Small intestine (tissue), 7 donors: ENCODE data around the gene ELAVL1. TPM values are rescaled to one million over a fixed set of nuclear protein-coding genes. Genes with fewer than 3 reads are reported as not detected.
A peak's percentile ranks its signal among the peaks of the same experiment; 100 is the strongest.

Source experiments
- DNase-seq, 2 donors: peaks; one replicate each; pipeline versions ENCODE4 v3.0.0 to v3.0.0-alpha.2; 2013
- FAIRE-seq: peaks from 2 replicates; lab custom pipeline; 2012; peaks lifted over from hg19 to GRCh38; lab: Jason Lieb, UNC
- H3K27ac ChIP-seq, 3 donors: one replicate each; pipeline ENCODE4 v1.5.1; 2013; ENCODE audit warnings: low read length in 2 of 3, mild to moderate bottlenecking in 2 of 3, control low read depth in 1 of 3, inconsistent platforms in 1 of 3, low read depth in 1 of 3, moderate library complexity in 1 of 3
- H3K27me3 ChIP-seq, 3 donors: one replicate each; pipeline ENCODE4 v1.6.1; 2013; ENCODE audit warnings: low read length in 3 of 3, inconsistent platforms in 1 of 3; ENCODE audit not compliant: control insufficient read depth in 3 of 3, insufficient read depth in 3 of 3
- H3K36me3 ChIP-seq, 3 donors: one replicate each; pipeline ENCODE4 v1.6.1; 2013; ENCODE audit warnings: low read length in 3 of 3, inconsistent platforms in 1 of 3, low read depth in 1 of 3, mild to moderate bottlenecking in 1 of 3, moderate library complexity in 1 of 3; ENCODE audit not compliant: control insufficient read depth in 3 of 3, insufficient read depth in 2 of 3
- H3K4me1 ChIP-seq, 3 donors: one replicate each; pipeline ENCODE4 v1.6.1; 2013; ENCODE audit warnings: low read length in 2 of 3, inconsistent platforms in 1 of 3, low read depth in 1 of 3, mild to moderate bottlenecking in 1 of 3, moderate library complexity in 1 of 3; ENCODE audit not compliant: control insufficient read depth in 3 of 3, insufficient read depth in 2 of 3
- H3K4me3 ChIP-seq, 3 donors: one replicate each; pipeline ENCODE4 v1.5.1; 2013; ENCODE audit warnings: low read length in 3 of 3, control low read depth in 1 of 3, inconsistent platforms in 1 of 3, low read depth in 1 of 3, mild to moderate bottlenecking in 1 of 3, moderate library complexity in 1 of 3
- H3K9me3 ChIP-seq, 2 donors: one replicate each; pipeline ENCODE4 v1.6.1; 2013; ENCODE audit warnings: low read depth in 1 of 2, low read length in 1 of 2; ENCODE audit not compliant: control insufficient read depth in 2 of 2, insufficient read depth in 1 of 2
- WGBS, 3 donors: extraction: QIAGEN DNeasy Blood & Tissue Kit; methylation state at CpG; one replicate each; pipeline ENCODE4 v1.1.7; 2013; 5-methylcytosine and 5-hydroxymethylcytosine counted together
- polyA plus RNA-seq, 4 donors: library from polyadenylated mRNA; stranded (reverse) in 3 of 4; unstranded in 1 of 4; fragments of 200-250 nt in 3 of 4; fragments of 120-200 nt in 1 of 4; gene quantifications; one replicate each; pipeline versions ENCODE4 v1.2.1 to v1.2.3, GENCODE V29; 2013
- donor health status: healthy with polysubstance abuse.
- donor health status: control.
- donor health status: control.
- donor health status: Bipolar disorder and iron deficiency.
- donor health status: healthy.

ELAVL1 gene
- polyA plus RNA-seq, 4 donors, result 14.6 to 51.1 (median 26.4) TPM

GRCh38 chr19:7916955-7917266 lies 88.5 kb downstream of the ELAVL1 start:
- DNase-seq (peak in 1 of 2 donors; percentile 43), FAIRE-seq (no peak)
- peaks cover 2 to 48% (median 8%) of the 10 kb centered on the region in 3 donors for H3K4me1 ChIP-seq
- H3K9me3 ChIP-seq, result no peaks in the 10 kb centered on the region
- 4 to 6% (median 6%) methylated on average over 12 of the region's 12 CpGs for WGBS, 3 donors
- H3K27ac ChIP-seq, result no peak overlapping the region
- H3K4me3 ChIP-seq, result peak overlapping the region in 2 of 3 donors; percentile 5 to 77
- peaks cover 0 to 50% (median 20%) of the 10 kb centered on the region in 3 donors for H3K27me3 ChIP-seq
- peaks cover 2 to 21% (median 2%) of the 10 kb centered on the region in 3 donors for H3K36me3 ChIP-seq

- Histone ChIP-seq H3K36me3 (peaks cover 2 to 21% (median 7%) of the 10 kb centered on the region in 3 donors), H3K27me3 (peaks cover 0 to 50% (median 20%) of the 10 kb centered on the region in 3 donors), H3K9me3 (no peaks in the 10 kb centered on the region), H3K4me1 (peaks cover 2 to 42% (median 6%) of the 10 kb centered on the region in 3 donors), H3K27ac (no peak overlapping the region), H3K4me3 (peak overlapping the region in 1 of 3 donors; percentile 77)
- FAIRE-seq (no peak), DNase-seq (peak; percentile 32 to 63)
- 0 to 1% (median 1%) methylated on average over 50 to 104 of the region's 104 CpGs for WGBS, 3 donors
Observed at GRCh38 chr19:7916103-7916954, 89.1 kb downstream of the ELAVL1 start.

GRCh38 chr19:7915250-7916102 lies 90.0 kb downstream of the ELAVL1 start:
- H3K4me3 ChIP-seq, result no peak overlapping the region
- no peak overlapping the region for H3K27ac ChIP-seq
- H3K4me1 ChIP-seq, result peaks cover 2 to 36% (median 3%) of the 10 kb centered on the region in 3 donors
- no peak for DNase-seq
- H3K9me3 ChIP-seq, result no peaks in the 10 kb centered on the region
- H3K36me3 ChIP-seq, result peaks cover 2 to 29% (median 14%) of the 10 kb centered on the region in 3 donors
- FAIRE-seq, result no peak
- H3K27me3 ChIP-seq, result peaks cover 0 to 50% (median 20%) of the 10 kb centered on the region in 3 donors
- WGBS, 3 donors, result 39 to 46% (median 43%) methylated on average over 24 of the region's 24 CpGs

GRCh38 chr19:7914598-7915045 lies 90.8 kb downstream of the ELAVL1 start, which contains the start of gene TGFBR3L:
TGFBR3L (plus strand) TSS chr19:7914830.
- H3K36me3 ChIP-seq, result peaks cover 2 to 37% (median 18%) of the 10 kb centered on the region in 3 donors
- H3K9me3 ChIP-seq, result no peaks in the 10 kb centered on the region
- WGBS, 3 donors, result 38 to 60% (median 40%) methylated on average over 12 of the region's 12 CpGs
- peaks cover 2 to 31% (median 3%) of the 10 kb centered on the region in 3 donors for H3K4me1 ChIP-seq
- no peak within 1 kb of the TSS for H3K4me3 ChIP-seq
- no peak within 1 kb of the TSS for H3K27ac ChIP-seq
- peaks cover 0 to 48% (median 20%) of the 10 kb centered on the region in 3 donors for H3K27me3 ChIP-seq
- FAIRE-seq (no peak), DNase-seq (no peak)

GRCh38 chr19:7914099-7914498 lies 91.3 kb downstream of the ELAVL1 start:
- Histone ChIP-seq H3K9me3 (no peaks in the 10 kb centered on the region), H3K4me3 (no peak overlapping the region), H3K27me3 (peaks cover 0 to 44% (median 20%) of the 10 kb centered on the region in 3 donors), H3K4me1 (peaks cover 2 to 26% (median 3%) of the 10 kb centered on the region in 3 donors), H3K27ac (no peak overlapping the region), H3K36me3 (peaks cover 4 to 42% (median 18%) of the 10 kb centered on the region in 3 donors)
- no peak for DNase-seq
- 43 to 59% (median 47%) methylated on average over 12 of the region's 12 CpGs for WGBS, 3 donors
- FAIRE-seq, result no peak

- Histone ChIP-seq H3K4me1 (peaks cover 2 to 22% (median 3%) of the 10 kb centered on the region in 3 donors), H3K36me3 (peaks cover 6 to 46% (median 18%) of the 10 kb centered on the region in 3 donors), H3K27me3 (peaks cover 0 to 40% (median 18%) of the 10 kb centered on the region in 3 donors), H3K4me3 (no peak overlapping the region), H3K9me3 (no peaks in the 10 kb centered on the region), H3K27ac (no peak overlapping the region)
- DNase-seq (no peak), FAIRE-seq (no peak)
- 83 to 87% (median 85%) methylated on average over 10 of the region's 10 CpGs for WGBS, 3 donors
Observed at GRCh38 chr19:7913652-7914051, 91.8 kb downstream of the ELAVL1 start.

- DNase-seq, result no peak
- H3K9me3 ChIP-seq, result no peaks in the 10 kb centered on the region
- no peak for FAIRE-seq
- no peak overlapping the region for H3K4me3 ChIP-seq
- 93% methylated on average over 33 to 39 of the region's 39 CpGs for WGBS, 3 donors
- peaks cover 2 to 16% (median 3%) of the 10 kb centered on the region in 3 donors for H3K4me1 ChIP-seq
- H3K36me3 ChIP-seq, result peaks cover 6 to 52% (median 18%) of the 10 kb centered on the region in 3 donors
- H3K27ac ChIP-seq, result no peak overlapping the region
- H3K27me3 ChIP-seq, result peaks cover 0 to 32% (median 14%) of the 10 kb centered on the region in 3 donors
Observed at GRCh38 chr19:7912697-7913564, 92.5 kb downstream of the ELAVL1 start.
